Thymus (tissue), 11 donors: ENCODE measurements around the gene ZNF682. TPM values are rescaled to one million over a fixed set of nuclear protein-coding genes. Genes with fewer than 3 reads are reported as not detected.
"Not testable (repeated sequence)": the region's sequence is repeated elsewhere in the genome, so short reads cannot be mapped to it uniquely, and the experiment has no call there.

Source experiments
- DNase-seq, 9 donors: peaks; one replicate each; pipeline ENCODE4 v3.0.0-alpha.2; 2013; ENCODE audit warnings: low spot score in 9 of 9, low read depth in 6 of 9, missing footprints in 1 of 9
- H3K27ac ChIP-seq, 2 donors: one replicate each; pipeline ENCODE4 v1.5.1; 2013; ENCODE audit warnings: control low read depth in 1 of 2, low read depth in 1 of 2, low read length in 1 of 2, mild to moderate bottlenecking in 1 of 2, moderate library complexity in 1 of 2
- H3K27me3 ChIP-seq, 2 donors: one replicate each; pipeline ENCODE4 v1.5.1; 2013; ENCODE audit warnings: low read length in 1 of 2; ENCODE audit not compliant: control insufficient read depth in 2 of 2, insufficient read depth in 1 of 2
- H3K36me3 ChIP-seq, 2 donors: one replicate each; pipeline ENCODE4 v1.5.1; 2013; ENCODE audit warnings: low read length in 1 of 2, mild to moderate bottlenecking in 1 of 2, moderate library complexity in 1 of 2; ENCODE audit not compliant: control insufficient read depth in 2 of 2, insufficient read depth in 2 of 2
- H3K4me1 ChIP-seq, 2 donors: one replicate each; pipeline ENCODE4 v1.5.1; 2013; ENCODE audit warnings: low read length in 2 of 2; ENCODE audit not compliant: control insufficient read depth in 2 of 2, insufficient read depth in 2 of 2
- H3K4me3 ChIP-seq, 2 donors: one replicate each; pipeline ENCODE4 v1.5.1; 2013; ENCODE audit warnings: low read length in 2 of 2, control low read depth in 1 of 2, mild to moderate bottlenecking in 1 of 2
- H3K9me3 ChIP-seq, 2 donors: one replicate each; pipeline ENCODE4 v1.5.1; 2013; ENCODE audit warnings: low read length in 1 of 2, mild to moderate bottlenecking in 1 of 2; ENCODE audit not compliant: control insufficient read depth in 2 of 2, insufficient read depth in 1 of 2
- WGBS: extraction: QIAGEN DNeasy Blood & Tissue Kit; methylation state at CpG from one replicate; pipeline ENCODE4 v1.1.7; 2013; 5-methylcytosine and 5-hydroxymethylcytosine counted together
- polyA plus RNA-seq: library from polyadenylated mRNA; stranded (reverse); fragments of 200-250 nt; gene quantifications from one replicate; pipeline ENCODE4 v1.2.3, GENCODE V29; 2013
- total RNA-seq: library from RNA; stranded (reverse); fragments of 120-200 nt; gene quantifications from one replicate; pipeline ENCODE4 v1.2.4, GENCODE V29; 2013
- donor health status: healthy.

The ZNF682 gene
- total and polyA plus RNA-seq, 2 donors: 4.7 to 19.6 TPM

DNA sequence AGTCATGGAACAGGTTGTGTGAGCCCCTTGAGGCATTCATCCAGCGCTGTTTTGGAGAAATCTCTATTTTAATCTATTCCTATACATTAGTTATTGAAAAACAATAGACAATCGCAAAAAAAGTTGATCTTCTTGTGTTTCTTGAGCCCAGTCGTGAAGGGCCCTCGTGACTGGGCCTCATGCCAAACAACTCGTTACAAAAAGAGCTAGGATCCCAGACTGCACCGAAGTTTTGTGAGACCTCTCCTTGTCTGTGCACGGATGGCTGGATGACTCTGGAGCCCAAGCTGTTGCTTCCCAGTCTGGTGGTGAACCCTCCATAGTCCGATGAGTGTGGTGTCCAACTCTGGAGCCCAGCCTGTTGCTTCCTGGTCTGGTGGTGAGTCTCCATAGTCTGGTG is 81.5 kb downstream of the ZNF682 start:
- not testable (repeated sequence) for H3K27me3 ChIP-seq, H3K4me3 ChIP-seq, H3K36me3 ChIP-seq, H3K4me1 ChIP-seq, H3K27ac ChIP-seq, DNase-seq
- WGBS: 97% methylated on average over 8 of the region's 8 CpGs
- H3K9me3 ChIP-seq: peaks cover 0 to 13% of the 10 kb centered on the region in 2 donors

DNA sequence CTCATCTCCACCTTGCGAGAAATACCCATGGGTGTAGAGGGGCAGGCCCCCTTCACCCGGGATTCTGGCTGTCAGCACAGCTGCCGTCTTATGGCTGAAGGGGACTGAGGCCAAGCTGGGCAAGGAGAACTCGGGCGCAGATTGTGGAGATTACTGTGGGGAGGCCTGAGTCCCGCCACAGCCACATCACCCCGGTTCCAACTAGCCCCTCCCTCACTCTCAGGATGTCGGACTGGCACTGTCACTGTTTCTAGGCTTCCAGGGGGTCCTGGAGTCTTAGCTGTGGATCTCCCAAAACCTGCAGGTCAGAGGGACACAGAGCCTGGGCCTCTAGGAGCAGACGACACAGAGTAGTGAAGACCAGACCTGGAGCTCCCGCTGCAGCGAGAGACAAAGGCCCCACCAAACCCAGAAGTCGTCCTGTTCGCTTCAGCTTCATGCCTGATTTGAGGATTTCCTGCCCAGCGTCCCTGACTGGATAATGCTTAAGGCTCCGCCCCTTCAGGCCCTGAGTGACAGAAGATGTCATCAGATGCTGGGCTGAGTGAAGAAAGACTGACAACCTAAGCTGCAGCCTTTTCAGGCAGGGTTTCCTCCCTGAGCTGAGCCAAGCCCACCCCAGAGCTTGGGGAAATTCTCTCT is 82.8 kb downstream of the ZNF682 start:
- Histone ChIP-seq H3K9me3 (peaks cover 0 to 15% of the 10 kb centered on the region in 2 donors), H3K27ac (no peak overlapping the region), H3K27me3 (no peaks in the 10 kb centered on the region), H3K4me1 (no peaks in the 10 kb centered on the region), H3K36me3 (no peaks in the 10 kb centered on the region), H3K4me3 (no peak overlapping the region)
- no peak for DNase-seq
- 79% methylated on average over 15 of the region's 15 CpGs for WGBS

DNA sequence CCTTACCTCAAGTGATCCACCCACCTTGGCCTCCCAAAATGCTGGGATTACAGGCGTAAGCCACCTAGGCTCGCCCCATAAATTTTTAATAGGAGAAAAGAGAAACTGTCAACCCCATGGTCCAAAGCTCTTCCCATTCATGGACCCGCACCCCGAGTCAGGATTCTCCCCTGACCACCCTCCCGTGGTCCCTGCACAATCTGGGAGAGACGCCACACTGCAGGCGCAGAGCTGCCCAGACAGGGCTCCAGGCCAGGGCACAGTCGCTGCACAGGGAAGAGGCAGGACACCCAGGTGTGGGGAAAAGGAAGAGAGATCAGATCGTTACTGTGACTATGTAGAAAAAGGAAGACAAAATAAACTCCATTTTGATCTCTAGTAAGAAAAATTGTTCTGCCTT is 84.1 kb downstream of the ZNF682 start:
- Histone ChIP-seq H3K4me1 (no peaks in the 10 kb centered on the region), H3K27me3 (no peaks in the 10 kb centered on the region), H3K27ac (no peak overlapping the region), H3K9me3 (peaks cover 2 to 24% of the 10 kb centered on the region in 2 donors), H3K4me3 (no peak overlapping the region), H3K36me3 (no peaks in the 10 kb centered on the region)
- no peak for DNase-seq
- WGBS: 90% methylated on average over 9 of the region's 9 CpGs

Other genes with a start within 250 kb of the ZNF682 start
- gene ZNF506, start 217.8 kb downstream of the ZNF682 start, total RNA-seq: 15.6 TPM
- 14.4 TPM for gene ZNF506, start 217.8 kb downstream of the ZNF682 start, polyA plus RNA-seq
- gene ZNF253, start 173.6 kb downstream of the ZNF682 start, total RNA-seq: 12.1 TPM
- 9.3 TPM for gene ZNF253, start 173.6 kb downstream of the ZNF682 start, polyA plus RNA-seq
- 11.0 TPM for gene ZNF93, start 138.6 kb downstream of the ZNF682 start, total RNA-seq
- gene ZNF93, start 138.6 kb downstream of the ZNF682 start, polyA plus RNA-seq: 4.6 TPM
- gene ZNF90, start 38.5 kb upstream of the ZNF682 start, total RNA-seq: 3.2 TPM
- 3.6 TPM for gene ZNF90, start 38.5 kb upstream of the ZNF682 start, polyA plus RNA-seq
- 11.6 TPM for gene ZNF486, start 127.7 kb upstream of the ZNF682 start, total RNA-seq
- 4.8 TPM for gene ZNF486, start 127.7 kb upstream of the ZNF682 start, polyA plus RNA-seq